Mammary epithelial cell (primary cell): ENCODE data around the gene TM4SF18.

ENCODE experiments used
- EZH2 ChIP-seq: IDR thresholded peaks from 2 replicates; pipeline ENCODE4 v1.6.1; 2012; ENCODE audit warnings: low read length, inconsistent platforms, borderline replicate concordance
- TF ChIP-seq, protein P1 (sequence below), 2 donors: IDR thresholded peaks in 1 of 2; conservative IDR thresholded peaks in 1 of 2; 2 replicates each; pipeline ENCODE4 v1.5.1; 2011 to 2012; ENCODE audit warnings: inconsistent platforms in 2 of 2, low read length in 2 of 2, mild to moderate bottlenecking in 2 of 2, control low read depth in 1 of 2, low read depth in 1 of 2; ENCODE audit not compliant: insufficient read depth in 1 of 2; ENCODE audit errors: extremely low read depth in 1 of 2

GRCh38 chr3:149331396-149331795 is 2.0 kb downstream of the TM4SF18 start:
- TF ChIP-seq, protein P1, sequence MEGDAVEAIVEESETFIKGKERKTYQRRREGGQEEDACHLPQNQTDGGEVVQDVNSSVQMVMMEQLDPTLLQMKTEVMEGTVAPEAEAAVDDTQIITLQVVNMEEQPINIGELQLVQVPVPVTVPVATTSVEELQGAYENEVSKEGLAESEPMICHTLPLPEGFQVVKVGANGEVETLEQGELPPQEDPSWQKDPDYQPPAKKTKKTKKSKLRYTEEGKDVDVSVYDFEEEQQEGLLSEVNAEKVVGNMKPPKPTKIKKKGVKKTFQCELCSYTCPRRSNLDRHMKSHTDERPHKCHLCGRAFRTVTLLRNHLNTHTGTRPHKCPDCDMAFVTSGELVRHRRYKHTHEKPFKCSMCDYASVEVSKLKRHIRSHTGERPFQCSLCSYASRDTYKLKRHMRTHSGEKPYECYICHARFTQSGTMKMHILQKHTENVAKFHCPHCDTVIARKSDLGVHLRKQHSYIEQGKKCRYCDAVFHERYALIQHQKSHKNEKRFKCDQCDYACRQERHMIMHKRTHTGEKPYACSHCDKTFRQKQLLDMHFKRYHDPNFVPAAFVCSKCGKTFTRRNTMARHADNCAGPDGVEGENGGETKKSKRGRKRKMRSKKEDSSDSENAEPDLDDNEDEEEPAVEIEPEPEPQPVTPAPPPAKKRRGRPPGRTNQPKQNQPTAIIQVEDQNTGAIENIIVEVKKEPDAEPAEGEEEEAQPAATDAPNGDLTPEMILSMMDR (conservative IDR thresholded peaks at IDR 0.05 in 1 of 2, IDR thresholded peaks at IDR 0.05 in 1 of 2; ENCODE audit: extremely low read depth in 1 of 2, insufficient read depth in 1 of 2, low read depth in 1 of 2, low read length in 2 of 2) = no peak
- no peak for TF ChIP-seq EZH2
